PC-3 (cell line): Measurements from ENCODE around the gene AK4. TPM values are rescaled to one million over a fixed set of nuclear protein-coding genes. Genes with fewer than 3 reads are reported as not detected.

ENCODE experiments used
- ATAC-seq: fragments of 200-7000 bp; cut with Tn5 transposase; 2 replicates; pipeline ENCODE4 v1.9.1; 2020; ENCODE audit warnings: mild to moderate bottlenecking, moderate library complexity
- BruUV-seq: library from RNA; stranded (reverse); fragments of 400-500 nt; replicated peaks from 2 replicates; lab custom pipeline; 2021; lab: Mats Ljungman, UMichigan
- CTCF ChIA-PET: fragments of 300-600 bp; sonication (Branson Sonifier 250); formaldehyde crosslinking; loops from one replicate; lab custom pipeline; 2022; ENCODE audit warnings: antibody characterized with exemption; lab: Charles Lee
- POLR2A ChIA-PET: fragments of 300-600 bp; sonication (Branson Sonifier 250); formaldehyde crosslinking; loops from one replicate; lab custom pipeline; 2022; ENCODE audit warnings: antibody characterized with exemption; ENCODE audit not compliant: unreplicated experiment; lab: Charles Lee
- DNase-seq: peaks from one replicate; pipeline ENCODE4 v3.0.0-alpha.2; 2015
- H2AFZ ChIP-seq: fragments of 300-600 bp; sonication (generic); 2 replicates; pipeline ENCODE4 v1.6.0; 2016; ENCODE audit warnings: antibody characterized with exemption, low read length
- H3F3A ChIP-seq: fragments of 300-600 bp; sonication (generic); one replicate; pipeline ENCODE4 v1.6.0; 2017; ENCODE audit warnings: antibody characterized with exemption, low read length, control low read depth, mild to moderate bottlenecking; ENCODE audit not compliant: unreplicated experiment
- H3K27ac ChIP-seq: fragments of 300-600 bp; sonication (generic); 2 replicates; pipeline ENCODE4 v1.5.1; 2016; ENCODE audit warnings: mild to moderate bottlenecking, low read length
- H3K27me3 ChIP-seq: fragments of 300-600 bp; sonication (generic); 2 replicates; pipeline ENCODE4 v1.6.1; 2016; ENCODE audit warnings: low read length, mixed read lengths
- H3K36me3 ChIP-seq: fragments of 300-600 bp; sonication (generic); 2 replicates; pipeline ENCODE4 v1.6.1; 2016; ENCODE audit warnings: low read depth, mixed run types, low read length, mixed read lengths
- H3K4me1 ChIP-seq: fragments of 300-600 bp; sonication (generic); 2 replicates; pipeline ENCODE4 v1.5.1; 2016; ENCODE audit warnings: low read length; ENCODE audit not compliant: insufficient read depth
- H3K4me2 ChIP-seq: fragments of 300-600 bp; sonication (generic); 2 replicates; pipeline ENCODE4 v1.6.0; 2016; ENCODE audit warnings: low read length
- H3K4me3 ChIP-seq: fragments of 300-600 bp; sonication (generic); 2 replicates; pipeline ENCODE4 v1.5.1; 2016; ENCODE audit warnings: mild to moderate bottlenecking, low read length, mixed read lengths
- H3K79me2 ChIP-seq: fragments of 300-600 bp; sonication (generic); 2 replicates; pipeline ENCODE4 v1.6.1; 2017; ENCODE audit warnings: low read length, mixed read lengths
- H3K9ac ChIP-seq: fragments of 300-600 bp; sonication (generic); 2 replicates; pipeline ENCODE4 v1.6.0; 2016; ENCODE audit warnings: mild to moderate bottlenecking, low read length
- H3K9me2 ChIP-seq: fragments of 300-600 bp; sonication (generic); replicated peaks from 2 replicates; pipeline ENCODE4 v1.6.1; 2016; ENCODE audit warnings: mixed run types, low read length, mixed read lengths
- H3K9me3 ChIP-seq: fragments of 300-600 bp; sonication (generic); 2 replicates; pipeline ENCODE4 v1.6.1; 2016; ENCODE audit warnings: low read length, mixed read lengths
- H4K20me1 ChIP-seq: fragments of 300-600 bp; sonication (generic); 2 replicates; pipeline ENCODE4 v1.6.1; 2016; ENCODE audit warnings: low read length, mixed read lengths
- EZH2 ChIP-seq: fragments of 300-600 bp; sonication (generic); IDR thresholded peaks from one replicate; pipeline ENCODE4 v1.6.1; 2017; ENCODE audit warnings: antibody characterized with exemption, mild to moderate bottlenecking, low read length; ENCODE audit not compliant: unreplicated experiment
- EZH2phosphoT487 ChIP-seq: fragments of 300-600 bp; sonication (generic); IDR thresholded peaks from 2 replicates; pipeline ENCODE4 v1.6.1; 2018; ENCODE audit warnings: mild to moderate bottlenecking, antibody characterized with exemption, low read length, borderline replicate concordance
- intact Hi-C: fragments of 100-400 bp; cut with micrococcal nuclease; formaldehyde crosslinking; loops from 2 replicates; pipeline ENCODE4 v1.9.0; 2023
- total RNA-seq: library from RNA; depleted of rRNA; stranded (reverse); fragments of >200 nt; gene quantifications from 2 replicates; pipeline ENCODE4 v1.2.3, GENCODE V29; 2014; rRNA removed

Gene AK4
- total RNA-seq, 1 experiment from 2014 or later: 98.9 TPM

- Histone ChIP-seq H3K9me3 (no peaks in the 10 kb centered on the region), H4K20me1 (no peaks in the 10 kb centered on the region), H3K27me3 (no peaks in the 10 kb centered on the region), H3K4me2 (no peak overlapping the region), H2AFZ (no peak overlapping the region), H3K36me3 (no peaks in the 10 kb centered on the region), H3K4me1 (peaks cover 9% of the 10 kb centered on the region; the same call in 1 of the 2 replicates), H3K4me3 (no peak overlapping the region), H3F3A (no peaks in the 10 kb centered on the region), H3K79me2 (no peaks in the 10 kb centered on the region), H3K27ac (no peak overlapping the region), H3K9ac (no peak overlapping the region), H3K9me2 (no peaks in the 10 kb centered on the region)
- ChIA-PET POLR2A (interaction anchor here (0.6 kb wide), 1 partner anchor 16 kb away, joined by 4 read pairs; no protein-coding TSS in a partner anchor), CTCF (no interaction called here)
- TF ChIP-seq EZH2phosphoT487 (no peak), EZH2 (no peak)
- ATAC-seq (no peak), DNase-seq (no peak)
- BruUV-seq: no TSS peak
- intact Hi-C loops: no loop called here
Measured at GRCh38 chr1:65279070-65279779, 131.2 kb downstream of the AK4 start.

Other genes starting within 250 kb of the AK4 start
- 44.1 and 52.2 TPM in 2 replicates for gene JAK1, start 181.7 kb upstream of the AK4 start, total RNA-seq
- 3.0 and 7.3 TPM in 2 replicates for gene DNAJC6, start 161.3 kb downstream of the AK4 start, total RNA-seq